Measurements from ENCODE around the gene PPIL6. TPM values are rescaled to one million over a fixed set of nuclear protein-coding genes. Genes with fewer than 3 reads are reported as not detected.
"Not testable (repeated sequence)": the region's sequence is repeated elsewhere in the genome, so short reads cannot be mapped to it uniquely, and the experiment has no call there.

Gene PPIL6
- total RNA-seq, 1 donor from 2014 or later: 0.34 TPM

GRCh38 chr6:109466212-109466923, 25.9 kb upstream of the PPIL6 start:
- no peak for DNase-seq

- no peak for DNase-seq
Measured at GRCh38 chr6:109465772-109466171, 25.3 kb upstream of the PPIL6 start.

DNA sequence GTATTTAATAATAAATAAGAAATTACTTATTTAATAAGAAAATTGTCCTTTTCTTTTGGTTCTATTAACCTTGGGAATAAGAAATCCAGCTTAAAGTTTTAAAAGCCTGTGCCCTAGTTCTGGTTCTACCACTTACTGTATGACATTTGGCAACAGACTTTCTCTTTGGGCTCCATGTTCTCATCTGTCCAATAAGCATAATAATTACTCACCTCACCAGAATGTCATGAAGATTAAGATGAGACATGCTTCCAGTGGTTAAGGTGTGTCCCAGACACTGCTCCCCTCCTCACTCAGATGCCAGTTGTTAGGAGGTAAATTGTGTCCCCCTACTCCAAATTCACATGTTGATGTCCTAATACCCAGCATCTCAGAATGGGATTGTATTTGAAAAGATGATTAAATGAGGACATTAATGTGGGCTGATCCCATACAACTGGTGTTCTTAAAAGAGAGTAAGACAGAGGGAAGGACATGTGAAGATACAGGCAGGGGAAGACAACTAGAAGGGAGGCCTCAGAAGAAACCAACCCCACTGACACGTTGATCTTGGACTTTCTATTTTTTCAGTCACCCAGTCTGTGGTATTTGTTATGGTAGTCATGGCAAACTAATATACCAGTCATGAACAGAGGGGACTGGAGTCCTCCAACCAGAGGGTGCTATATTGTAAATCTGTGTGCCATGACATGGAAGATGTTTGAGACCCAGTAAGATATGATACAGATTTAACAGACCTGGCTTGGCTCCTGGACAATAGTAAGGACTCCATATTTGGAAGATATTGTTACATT, 21.5 kb upstream of the PPIL6 start:
- DNase-seq: no peak

DNA sequence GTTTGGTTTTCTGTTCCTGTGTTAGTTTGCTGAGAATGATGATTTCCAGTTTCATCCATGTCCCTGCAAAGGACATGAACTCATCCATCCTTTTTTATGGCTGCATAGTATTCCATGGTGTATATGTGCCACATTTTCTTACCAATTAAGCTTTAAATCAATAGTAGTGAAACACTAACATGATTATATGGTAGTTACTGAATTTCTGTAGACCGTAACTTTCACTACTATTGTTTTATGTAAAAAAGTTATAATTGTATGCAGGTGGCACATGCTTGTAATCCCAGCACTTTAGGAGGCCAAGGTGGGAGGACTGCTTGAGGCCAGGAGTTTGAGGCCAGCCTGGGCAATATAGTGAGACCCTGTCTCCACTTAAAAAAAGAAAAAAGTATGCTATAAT, 20.8 kb upstream of the PPIL6 start:
- DNase-seq: not testable (repeated sequence)

- DNase-seq: no peak
Measured at GRCh38 chr6:109460161-109460829, 19.9 kb upstream of the PPIL6 start.

DNA sequence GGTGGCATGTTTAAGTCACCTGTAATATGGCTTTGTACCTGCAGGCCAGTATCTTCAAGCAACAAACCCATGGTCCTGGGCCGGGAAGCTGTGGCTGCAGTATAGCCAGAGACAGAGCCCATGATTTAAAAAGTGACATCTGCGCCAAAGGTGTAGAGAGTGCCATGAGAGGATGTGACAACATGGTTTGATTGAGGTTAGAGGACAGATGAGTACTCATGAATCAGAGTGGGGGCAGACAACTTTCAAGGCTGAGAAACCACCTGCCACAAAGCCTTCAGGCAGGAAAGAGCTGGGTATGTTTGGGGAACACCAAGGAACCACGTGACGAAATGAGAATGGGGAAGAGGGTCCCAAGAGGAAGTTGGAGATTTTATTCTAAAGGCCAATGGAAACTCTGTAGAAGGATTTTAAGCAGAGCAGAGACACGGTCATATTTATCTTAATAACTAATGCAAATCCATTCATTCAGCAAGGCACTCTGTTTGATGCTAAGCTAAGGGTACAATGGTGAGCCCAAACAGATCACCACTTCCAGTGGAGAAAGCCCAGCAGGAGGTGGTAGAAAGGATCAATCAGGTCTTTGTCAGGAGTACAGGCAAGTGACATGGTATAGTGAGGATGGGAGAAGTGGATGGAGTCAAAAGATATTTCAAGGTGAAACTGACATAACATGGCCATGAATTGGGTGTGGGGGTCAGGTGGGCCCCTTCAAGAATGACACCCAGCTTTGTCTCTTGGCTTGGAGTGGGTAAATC, 18.5 kb upstream of the PPIL6 start:
- no peak for DNase-seq

- no peak for DNase-seq
Measured at GRCh38 chr6:109457562-109457996, 17.2 kb upstream of the PPIL6 start.

GRCh38 chr6:109456710-109457561, 16.5 kb upstream of the PPIL6 start:
- peak; percentile 28 for DNase-seq

DNA sequence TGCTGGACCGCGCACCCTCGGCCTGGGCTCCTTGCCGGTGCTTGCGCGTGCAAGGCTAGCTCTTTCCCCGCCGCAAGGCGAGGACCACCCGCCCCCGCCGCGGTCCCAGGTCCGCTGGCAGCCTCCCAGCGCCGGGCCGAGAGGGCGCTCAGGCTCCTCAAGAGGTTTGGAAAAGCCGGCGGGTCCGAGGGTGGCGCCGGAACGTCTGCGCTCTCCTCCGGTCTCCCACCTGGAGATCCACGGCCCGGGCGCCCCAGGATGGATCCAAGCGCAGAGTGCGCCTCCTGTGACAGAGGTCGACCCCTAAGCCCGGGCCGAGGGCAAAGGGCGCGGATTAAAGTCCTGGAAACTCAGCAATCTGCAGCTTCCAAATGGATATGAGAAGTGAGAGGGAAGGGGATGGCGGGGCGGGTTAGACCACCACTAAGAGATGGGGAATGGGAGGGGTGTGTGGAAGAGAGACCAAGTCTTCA, 15.7 kb upstream of the PPIL6 start:
- DNase-seq: no peak

DNA sequence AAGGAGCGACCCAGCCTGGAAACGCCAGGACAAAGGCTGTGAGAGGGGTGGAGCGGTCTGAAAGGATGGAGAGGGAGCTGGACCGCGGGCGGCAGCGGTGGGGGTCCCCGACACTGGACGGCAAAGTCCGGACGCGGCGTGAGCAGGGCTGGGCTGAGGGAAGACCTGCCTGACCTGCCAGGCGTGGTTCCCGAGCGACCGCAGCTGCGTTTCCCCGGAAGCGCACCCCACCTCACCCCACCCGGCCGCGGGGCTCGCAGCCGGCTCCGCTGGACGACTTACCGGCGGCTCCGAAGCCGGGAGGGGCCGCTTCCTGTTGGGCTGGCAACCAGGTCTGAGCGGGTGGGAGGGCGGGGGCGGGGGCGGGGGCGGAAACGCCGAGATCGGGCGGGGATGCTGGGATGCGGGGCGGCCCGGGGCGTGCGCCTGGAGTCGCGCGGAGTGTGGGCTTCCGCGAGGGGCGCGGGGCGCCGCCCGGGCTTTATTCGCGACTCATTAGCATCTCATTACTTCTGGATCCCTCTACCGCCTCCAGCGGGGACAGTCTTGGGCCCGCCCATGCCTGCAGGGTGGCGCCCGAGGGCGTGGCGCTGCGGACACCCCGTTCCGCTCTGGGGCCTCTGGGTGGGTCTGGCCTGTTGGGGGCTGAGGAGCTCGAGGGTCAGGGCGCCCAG, 15.1 kb upstream of the PPIL6 start, which contains the start of gene MICAL1:
MICAL1 (minus strand) TSS at position 336 of the 674 bp plus-strand sequence. CDS start 1,576 bp downstream, outside the sequence.
- DNase-seq: peak; percentile 35

GRCh38 chr6:109454496-109455436, 14.3 kb upstream of the PPIL6 start:
- peak; percentile 10 for DNase-seq

DNA sequence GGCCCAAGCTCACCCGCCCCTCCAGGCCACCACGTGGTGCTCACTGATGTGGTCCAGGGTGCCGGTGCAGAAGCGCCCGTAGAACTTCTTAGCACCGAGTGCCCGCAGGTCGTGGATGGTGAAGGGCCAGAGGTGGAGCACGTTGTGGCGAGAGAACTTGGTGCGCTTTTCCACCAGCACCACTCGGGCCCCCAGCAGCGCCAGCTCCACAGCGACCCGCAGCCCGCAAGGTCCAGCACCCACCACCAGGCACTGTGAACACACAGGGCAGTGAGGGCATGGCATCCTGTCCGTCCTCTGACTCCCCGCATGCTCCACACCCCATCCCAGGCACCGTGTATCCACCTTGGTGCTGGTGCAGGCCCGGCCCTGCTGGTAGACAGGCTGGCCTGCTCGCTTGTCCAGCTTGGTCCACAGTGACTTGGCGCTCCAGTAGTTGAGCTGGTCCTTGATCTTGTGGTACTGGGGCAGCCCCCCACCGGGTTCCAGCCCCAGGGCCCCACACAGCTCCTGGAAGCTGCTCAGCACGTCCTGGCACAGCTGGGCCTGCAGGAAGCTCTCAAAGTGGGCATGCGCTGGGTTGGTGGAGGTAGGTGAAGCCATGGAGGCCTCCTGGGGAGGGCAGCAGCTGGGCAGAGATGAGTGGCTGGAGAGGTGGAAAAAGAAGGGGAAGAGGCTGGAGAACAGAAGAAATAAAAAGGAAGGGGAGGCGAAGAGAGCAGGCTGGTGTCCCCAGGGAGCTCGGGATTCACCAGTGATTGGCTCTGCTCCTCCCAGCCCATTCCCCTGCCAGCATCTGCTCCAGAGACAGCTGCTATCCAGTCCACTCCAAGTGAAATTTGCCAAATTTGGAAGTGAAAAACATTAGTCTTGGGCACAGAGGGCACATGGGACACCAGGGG, 13.4 kb upstream of the PPIL6 start:
- no peak for DNase-seq

DNA sequence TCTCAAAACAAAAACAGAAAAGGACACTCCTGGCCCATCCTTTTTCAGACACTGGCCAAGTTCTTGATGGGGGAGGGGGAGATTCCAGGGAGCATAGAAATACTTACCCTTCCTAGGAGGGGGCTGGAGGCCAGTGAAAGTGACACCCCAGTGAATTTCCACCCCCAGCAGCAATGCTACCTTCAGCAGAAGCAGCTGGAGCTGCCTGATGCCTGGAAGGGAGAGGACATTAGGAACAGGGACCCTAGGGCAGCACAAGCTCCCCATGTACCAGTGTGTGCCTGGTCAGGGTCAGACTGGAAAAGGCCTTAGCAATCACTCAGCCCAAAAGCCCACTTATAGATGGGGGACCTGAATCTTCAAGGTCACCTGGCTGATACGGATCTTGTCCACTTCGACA, 12.7 kb upstream of the PPIL6 start:
- DNase-seq: no peak

DNA sequence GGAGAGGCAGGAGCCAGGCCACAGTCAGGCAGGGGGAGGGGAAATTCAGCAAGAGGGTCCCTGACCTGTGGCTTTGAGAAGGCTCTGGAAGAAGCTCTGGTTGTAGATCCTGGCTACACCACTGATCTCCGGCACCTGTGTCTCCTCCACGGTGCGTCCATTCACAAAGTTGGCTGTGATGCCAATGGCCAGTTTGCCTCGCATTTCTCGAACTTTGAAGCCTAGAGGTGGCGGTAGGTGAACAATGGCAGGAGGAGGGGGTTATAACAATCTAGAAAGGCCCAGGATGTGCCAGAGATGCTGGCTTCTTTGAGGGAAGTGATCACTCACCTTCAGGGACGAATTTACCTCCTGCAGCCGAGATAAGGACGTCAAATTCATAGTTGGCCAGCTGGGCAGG, 11.8 kb upstream of the PPIL6 start:
- DNase-seq: no peak

- no peak for DNase-seq
Measured at GRCh38 chr6:109451376-109451775, 10.9 kb upstream of the PPIL6 start.

DNA sequence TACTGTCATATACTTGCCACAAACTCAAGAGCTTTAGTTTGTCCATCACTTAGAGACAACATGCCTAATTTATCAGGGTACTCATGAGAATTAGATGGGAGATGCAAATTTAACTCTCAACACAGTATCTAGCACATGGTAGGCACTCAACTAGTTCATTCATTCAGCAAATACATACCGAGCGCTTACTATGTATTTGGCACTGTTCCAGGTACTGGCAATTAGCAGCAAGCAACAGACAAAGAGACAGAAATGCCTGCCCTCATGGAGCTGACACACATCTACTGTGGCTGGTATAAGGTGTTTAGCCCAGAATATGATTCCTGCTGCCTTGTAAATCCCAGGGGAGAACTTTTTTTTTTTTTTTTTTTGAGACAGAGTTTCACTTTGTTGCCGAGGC, 10.4 kb upstream of the PPIL6 start:
- DNase-seq: no peak

DNA sequence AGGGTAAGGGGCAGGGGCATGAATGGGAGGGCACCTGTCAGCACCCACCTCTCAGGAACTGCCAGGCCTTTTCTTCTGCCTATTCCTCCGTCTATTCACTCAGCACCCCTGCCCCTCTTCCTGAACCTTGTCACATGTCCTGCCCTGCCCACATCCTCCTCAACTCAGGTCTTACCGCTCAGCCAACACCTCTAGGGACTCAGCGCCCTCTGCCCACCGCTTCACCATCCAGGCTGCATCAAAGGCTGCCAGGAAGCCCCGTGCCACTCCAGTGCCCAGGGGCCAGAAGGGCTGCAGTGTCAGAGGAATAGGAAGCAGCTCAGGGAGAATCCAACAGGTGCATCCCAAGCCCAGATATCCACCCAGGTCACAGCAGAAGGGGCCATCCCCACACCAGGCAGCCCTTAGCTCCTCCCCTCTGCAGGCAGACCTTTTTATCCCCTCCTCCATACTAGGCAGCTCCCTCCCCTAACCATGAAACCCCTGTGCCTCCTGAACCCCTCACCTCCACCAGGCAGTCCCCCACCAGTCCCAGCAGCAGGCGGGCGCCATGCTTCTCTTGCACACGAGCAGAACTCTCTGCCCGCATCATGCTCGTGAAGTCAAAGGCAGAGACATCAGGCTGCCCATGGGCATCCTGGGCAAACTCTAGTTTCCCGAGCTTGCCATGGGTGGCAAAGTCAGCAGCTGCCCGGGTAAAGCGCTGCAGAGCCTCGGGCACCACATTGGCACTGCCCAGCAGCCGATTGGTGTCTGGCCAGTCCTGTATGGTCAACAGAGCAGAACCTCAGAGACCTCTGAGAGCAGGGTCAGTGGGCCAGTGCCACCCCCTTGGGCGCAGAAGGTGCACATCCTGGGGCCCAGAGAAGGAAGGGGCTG, 9.6 kb upstream of the PPIL6 start:
- no peak for DNase-seq
